ENCODE data around the gene LPGAT1.

DNA sequence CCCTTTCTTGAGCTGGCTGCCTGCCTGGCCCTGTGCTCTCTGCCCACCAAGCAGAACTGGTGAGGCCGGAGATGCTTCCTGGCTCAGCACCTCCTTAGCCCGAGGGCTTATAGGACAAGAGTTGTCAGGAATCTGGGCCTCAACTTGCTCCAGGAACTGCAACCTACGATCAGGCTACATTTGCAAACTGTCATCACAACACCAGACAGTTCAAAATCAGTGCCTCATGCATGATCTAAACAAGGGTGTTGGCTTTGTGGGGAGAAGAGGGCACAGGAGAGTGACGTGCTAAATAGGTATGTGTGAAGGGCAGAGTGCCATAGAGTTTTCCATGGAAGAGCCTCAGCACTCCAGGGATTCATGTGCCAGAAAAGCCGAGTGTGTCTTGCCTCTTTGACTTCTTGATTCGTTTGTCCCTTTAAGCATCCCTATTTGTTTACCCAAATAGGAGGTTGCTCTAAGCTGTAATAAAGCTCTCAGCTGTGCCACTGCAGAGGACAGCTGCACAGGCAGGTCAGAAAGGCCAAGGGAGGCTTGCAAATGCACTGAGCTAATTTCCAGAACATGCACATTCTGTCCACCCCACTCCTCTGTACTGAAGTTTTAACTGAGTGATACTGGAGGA lies 125.0 kb downstream of the LPGAT1 start:
- no peak for TF ChIP-seq POLR2A (IDR thresholded peaks at IDR 0.05)
- TF ChIP-seq, protein P1, sequence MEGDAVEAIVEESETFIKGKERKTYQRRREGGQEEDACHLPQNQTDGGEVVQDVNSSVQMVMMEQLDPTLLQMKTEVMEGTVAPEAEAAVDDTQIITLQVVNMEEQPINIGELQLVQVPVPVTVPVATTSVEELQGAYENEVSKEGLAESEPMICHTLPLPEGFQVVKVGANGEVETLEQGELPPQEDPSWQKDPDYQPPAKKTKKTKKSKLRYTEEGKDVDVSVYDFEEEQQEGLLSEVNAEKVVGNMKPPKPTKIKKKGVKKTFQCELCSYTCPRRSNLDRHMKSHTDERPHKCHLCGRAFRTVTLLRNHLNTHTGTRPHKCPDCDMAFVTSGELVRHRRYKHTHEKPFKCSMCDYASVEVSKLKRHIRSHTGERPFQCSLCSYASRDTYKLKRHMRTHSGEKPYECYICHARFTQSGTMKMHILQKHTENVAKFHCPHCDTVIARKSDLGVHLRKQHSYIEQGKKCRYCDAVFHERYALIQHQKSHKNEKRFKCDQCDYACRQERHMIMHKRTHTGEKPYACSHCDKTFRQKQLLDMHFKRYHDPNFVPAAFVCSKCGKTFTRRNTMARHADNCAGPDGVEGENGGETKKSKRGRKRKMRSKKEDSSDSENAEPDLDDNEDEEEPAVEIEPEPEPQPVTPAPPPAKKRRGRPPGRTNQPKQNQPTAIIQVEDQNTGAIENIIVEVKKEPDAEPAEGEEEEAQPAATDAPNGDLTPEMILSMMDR (IDR thresholded peaks at IDR 0.05) = no peak

Measured in thyroid gland (tissue), 4 donors.